ENCODE measurements around the gene GAGE12J.
"Not testable (repeated sequence)": the region's sequence is repeated elsewhere in the genome, so short reads cannot be mapped to it uniquely, and the experiment has no call there.

The GAGE12J gene, protein sequence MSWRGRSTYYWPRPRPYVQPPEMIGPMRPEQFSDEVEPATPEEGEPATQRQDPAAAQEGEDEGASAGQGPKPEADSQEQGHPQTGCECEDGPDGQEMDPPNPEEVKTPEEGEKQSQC

DNA sequence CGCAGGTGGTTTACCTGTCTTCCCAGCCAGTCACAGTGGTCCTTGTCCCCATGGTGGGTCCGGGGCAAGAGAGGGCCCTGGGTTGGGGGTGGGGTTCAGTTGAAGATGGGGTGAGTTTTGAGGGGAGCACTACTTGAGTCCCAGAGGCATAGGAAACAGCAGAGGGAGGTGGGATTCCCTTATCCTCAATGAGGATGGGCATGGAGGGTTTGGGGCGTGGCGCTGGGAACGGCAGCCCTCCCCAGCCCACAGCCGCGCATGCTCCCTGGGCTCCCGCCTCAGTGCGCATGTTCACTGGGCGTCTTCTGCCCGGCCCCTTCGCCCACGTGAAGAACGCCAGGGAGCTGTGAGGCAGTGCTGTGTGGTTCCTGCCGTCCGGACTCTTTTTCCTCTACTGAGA is at the start of gene GAGE12J:
Gene GAGE12J, plus strand, starts transcription at position 301 of the 400 bp plus-strand sequence. CDS start 1,157 bp downstream, outside the sequence.
- not testable (repeated sequence) for DNase-seq (ENCODE audit: extremely low read depth in 1 of 2, low read depth in 1 of 2)

DNA sequence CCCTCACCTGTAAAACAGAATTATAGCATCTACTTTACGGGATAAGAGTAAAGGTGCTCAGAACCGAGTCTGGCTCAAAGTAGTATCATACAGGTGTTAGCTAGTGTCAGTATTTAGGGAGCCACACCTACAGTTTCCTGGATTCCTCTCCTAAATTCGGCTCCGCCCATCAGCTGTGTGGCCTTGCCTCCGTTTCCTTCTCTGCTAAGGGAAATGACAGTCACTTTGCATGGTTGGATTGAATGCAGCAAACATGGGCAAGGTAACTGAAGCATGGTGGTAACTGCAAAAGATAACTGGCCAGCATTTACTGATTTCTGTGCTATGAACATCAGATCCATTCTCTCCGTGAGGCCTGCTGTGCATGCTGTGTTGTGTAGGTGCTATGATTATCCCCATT is 49.4 kb upstream of the GAGE12J start:
- no peak for DNase-seq (ENCODE audit: extremely low read depth in 1 of 2, low read depth in 1 of 2)

DNA sequence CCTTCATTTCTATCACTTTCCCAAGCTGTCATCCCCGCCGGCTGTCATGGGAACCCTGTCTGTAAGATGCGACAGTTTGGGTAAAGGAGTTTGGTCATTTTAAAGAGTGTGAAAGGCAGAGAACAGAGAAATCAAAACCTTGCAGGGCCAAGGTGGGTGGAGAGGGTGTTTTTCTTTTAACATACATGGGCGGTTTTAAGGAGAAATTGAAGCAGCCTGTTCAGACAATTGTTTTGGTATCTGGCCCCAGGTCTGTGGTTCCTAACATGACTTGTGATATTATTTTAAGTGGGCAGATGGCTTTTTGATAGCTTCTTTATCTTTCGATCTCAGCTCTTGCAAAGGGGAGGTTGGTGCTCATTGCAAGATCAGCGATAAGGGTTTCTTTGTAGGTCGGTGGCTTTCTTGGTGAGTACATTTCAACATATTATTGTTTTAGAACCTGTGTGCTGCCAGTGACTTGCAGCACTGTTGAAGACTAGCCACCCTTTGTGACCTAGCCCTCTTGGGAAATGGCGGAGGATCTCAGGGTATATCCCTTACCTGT is 48.6 kb upstream of the GAGE12J start:
- peak in 1 of 2 donors; percentile 44 for DNase-seq (ENCODE audit: extremely low read depth in 1 of 2, low read depth in 1 of 2)

DNA sequence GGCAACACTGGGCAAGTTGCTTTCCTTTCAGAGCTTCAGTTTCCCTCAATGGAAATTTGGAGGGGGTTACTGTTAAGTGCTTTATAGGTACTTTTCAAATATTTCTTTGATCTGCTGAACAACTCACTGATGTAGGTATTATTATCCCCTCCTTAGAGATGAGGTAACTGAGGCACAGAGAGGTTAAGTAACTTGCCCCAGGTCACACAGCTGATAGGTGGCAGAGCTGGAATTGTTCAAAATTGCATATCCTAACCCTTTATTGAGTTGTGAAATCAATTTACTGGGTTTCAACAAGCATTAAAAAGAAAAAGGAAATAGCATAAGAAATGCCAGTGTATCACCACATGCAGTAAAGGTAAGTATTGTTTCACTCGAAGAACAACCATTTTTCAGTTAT is 45.6 kb upstream of the GAGE12J start:
- DNase-seq (ENCODE audit: extremely low read depth in 1 of 2, low read depth in 1 of 2) = no peak

DNA sequence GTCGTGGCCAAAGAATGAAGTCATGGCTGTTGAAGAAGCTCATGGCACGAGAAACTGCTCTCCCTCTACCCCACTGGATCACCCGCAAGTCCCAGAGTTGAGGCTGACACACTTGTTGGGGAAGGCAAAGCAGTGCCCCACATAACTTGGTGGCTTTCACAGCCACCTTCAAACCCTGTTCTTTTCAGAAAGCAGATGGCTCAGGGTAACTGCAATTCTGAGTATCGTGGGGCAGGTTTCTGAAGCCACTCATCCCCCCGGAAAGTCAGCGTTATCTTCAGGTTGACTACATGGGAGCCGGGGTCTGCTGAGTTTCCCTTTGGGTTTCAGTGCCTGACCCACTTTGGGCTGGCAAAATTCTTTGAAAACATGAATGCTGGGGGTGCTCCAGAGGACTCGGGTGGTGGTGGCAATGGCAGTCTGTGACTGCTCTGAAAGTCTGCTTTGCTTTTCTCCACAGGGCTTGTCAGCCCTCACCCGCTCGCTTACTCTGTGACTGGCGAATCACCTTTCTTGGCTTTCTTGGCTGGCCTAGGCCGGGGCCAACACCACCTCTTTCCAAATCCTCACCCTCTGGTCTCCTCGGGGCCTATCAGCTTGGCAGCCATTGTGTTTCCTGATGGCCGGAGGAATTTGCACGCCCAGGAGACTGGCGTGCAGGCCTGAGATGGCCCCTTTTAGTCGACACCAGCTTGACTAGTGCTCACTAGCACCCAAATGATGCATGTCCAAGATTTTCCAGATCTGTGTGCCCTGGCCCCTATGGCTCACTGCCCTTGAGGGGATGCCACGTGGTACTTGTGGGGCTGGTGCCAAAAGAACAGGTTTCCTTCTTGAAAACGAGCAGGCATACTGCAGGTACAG is 44.9 kb upstream of the GAGE12J start:
- peak in 1 of 2 donors; percentile 42 for DNase-seq (ENCODE audit: extremely low read depth in 1 of 2, low read depth in 1 of 2)

DNA sequence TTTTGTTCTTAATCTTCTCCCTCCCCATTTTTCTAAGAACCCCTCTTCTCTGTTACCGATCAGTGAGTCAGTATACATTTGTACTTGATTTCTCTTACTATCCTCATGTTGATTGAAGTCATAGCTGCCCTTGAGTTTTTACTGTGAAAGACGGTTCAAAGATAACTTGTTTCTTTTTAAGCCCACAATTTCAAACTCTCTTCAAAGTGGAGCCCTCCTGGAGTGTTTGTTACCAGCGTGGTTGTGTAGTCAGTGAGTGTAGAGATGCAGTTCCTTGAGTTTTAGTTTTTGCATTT is 44.4 kb upstream of the GAGE12J start:
- no peak for DNase-seq (ENCODE audit: extremely low read depth in 1 of 2, low read depth in 1 of 2)

DNA sequence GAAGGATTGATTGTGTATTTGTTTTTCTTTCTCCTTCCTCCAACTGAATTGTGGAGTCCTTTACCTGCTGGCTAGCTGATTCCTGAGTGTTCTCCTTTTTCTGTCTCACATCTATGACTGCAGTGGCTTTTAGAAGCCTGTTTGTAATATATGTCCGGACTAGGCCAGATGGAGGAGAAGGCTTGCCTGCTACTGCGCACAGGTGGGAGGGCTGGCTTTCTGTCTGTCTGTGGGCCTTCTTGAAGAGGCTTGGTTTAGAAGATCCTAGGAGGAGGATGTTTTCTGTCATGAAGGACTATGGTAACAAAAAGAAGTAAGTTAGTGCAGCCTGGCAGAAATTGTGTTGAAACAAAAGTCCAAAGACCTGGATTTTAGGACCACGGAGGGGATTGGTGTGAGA is 43.8 kb upstream of the GAGE12J start:
- no peak for DNase-seq (ENCODE audit: extremely low read depth in 1 of 2, low read depth in 1 of 2)

DNA sequence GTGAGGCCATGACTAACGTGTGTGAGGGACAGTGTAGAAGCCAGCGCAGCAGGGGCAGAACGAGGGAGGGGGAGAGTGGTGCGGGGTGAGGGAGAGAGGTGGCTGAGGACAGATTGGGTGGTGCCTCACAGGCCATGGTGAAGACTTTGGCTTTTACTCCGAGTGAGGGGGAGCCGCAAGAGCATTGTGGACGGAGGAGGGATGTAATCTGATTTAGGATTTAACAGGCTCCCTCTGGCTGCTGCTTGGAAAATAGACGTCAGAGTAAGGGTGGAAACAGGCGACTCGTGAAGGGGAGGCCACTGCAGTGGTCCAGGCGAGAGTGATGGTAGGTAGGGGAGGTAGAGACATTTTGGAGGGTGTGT is 39.2 kb upstream of the GAGE12J start:
- no peak for DNase-seq (ENCODE audit: extremely low read depth in 1 of 2, low read depth in 1 of 2)

DNA sequence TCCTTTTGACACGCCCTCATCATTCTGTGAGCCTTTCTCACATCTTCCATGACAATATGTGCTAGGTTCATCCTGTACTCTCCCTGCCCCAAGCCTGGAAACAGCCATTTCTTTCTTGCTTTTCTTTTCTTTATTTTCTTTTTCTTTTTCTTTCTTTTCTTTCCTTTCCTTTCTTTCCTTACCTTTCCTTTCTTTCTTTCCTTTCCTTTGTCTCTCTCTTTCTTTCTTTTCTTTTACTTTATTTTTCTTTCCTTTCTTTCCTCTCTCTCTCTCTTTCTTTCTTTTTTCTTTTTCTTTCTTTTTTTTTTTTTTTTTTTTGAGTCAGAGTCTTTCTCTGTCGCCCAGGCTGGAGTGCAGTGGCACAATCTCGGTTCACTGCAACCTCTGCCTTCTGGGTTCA is 37.6 kb upstream of the GAGE12J start:
- no peak for DNase-seq (ENCODE audit: extremely low read depth in 1 of 2, low read depth in 1 of 2)

DNA sequence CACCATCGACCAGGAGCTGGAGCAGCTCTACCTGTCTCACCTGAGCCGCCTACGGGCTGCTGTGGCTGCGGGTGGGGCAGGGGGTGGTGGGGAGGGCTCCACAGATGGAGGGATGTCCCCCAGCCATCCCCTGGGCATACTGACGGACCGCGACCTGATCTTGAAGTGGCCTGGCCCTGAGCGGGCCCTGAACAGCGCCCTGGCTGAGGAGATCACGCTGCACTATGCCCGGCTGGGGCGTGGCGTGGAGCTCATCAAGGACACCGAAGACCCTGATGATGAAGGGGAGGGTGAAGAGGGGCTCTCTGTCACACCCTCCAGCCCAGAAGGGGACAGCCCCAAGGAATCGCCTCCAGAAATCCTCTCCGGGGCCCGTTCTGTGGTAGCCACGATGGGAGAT is 35.7 kb upstream of the GAGE12J start:
- no peak for DNase-seq (ENCODE audit: extremely low read depth in 1 of 2, low read depth in 1 of 2)

DNA sequence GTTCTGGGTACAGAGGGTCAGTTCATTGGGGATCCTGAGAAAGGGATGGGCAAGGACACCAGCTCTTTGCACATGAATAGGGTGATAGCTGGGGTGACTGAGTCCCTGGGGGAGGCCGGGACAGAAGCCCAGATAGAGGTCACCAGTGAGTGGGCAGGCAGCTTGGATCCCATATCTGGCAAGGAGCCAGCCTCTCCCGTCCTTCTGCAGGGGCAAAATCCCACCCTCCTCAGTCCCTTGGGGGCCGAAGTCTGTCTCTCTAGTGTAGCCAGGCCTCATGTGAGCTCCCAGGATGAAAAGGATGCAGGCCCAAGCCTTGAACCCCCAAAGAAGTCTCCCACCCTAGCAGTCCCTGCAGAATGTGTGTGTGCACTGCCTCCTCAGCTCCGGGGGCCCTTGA is 35.3 kb upstream of the GAGE12J start:
- DNase-seq (ENCODE audit: extremely low read depth in 1 of 2, low read depth in 1 of 2) = no peak

DNA sequence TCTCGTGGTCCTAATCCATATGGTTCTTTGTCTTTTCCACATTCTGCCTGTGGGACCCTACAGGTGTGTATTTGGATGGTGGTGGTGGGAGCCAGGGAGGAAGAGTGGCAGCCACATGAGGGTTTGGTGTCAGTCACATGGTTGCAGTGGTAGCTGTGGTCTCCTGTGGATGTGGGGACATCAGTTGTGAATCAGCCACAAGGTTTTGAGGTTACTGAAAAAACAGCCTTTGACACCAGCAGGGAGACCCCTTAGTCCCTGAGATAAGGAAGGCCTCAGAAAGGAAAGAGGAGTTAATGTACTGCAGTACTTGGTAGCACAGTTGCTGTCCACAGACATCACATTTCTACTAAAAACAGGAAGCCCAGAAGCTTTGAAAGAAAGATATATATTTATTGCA is 34.2 kb upstream of the GAGE12J start:
- DNase-seq (ENCODE audit: extremely low read depth in 1 of 2, low read depth in 1 of 2) = no peak

DNA sequence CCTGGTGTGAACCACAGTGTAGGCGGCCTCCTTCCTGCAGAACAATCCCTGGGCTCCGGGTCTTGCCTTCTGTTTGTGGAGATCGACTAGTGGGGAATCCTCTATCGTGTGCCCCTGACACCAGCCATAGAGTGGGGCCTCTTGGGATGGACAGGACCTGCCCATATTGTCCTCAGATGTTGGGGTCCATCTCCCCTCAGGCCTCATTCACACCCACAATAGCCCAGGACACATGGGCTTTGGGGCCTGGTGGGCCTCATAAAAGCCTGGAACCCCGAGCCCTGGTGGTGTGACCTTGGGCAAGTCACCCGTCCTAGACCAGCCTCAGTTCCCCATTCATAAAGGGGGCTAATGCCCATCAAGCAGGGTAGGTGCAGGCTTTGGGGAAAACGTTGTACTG is 31.6 kb upstream of the GAGE12J start:
- no peak for DNase-seq (ENCODE audit: extremely low read depth in 1 of 2, low read depth in 1 of 2)

DNA sequence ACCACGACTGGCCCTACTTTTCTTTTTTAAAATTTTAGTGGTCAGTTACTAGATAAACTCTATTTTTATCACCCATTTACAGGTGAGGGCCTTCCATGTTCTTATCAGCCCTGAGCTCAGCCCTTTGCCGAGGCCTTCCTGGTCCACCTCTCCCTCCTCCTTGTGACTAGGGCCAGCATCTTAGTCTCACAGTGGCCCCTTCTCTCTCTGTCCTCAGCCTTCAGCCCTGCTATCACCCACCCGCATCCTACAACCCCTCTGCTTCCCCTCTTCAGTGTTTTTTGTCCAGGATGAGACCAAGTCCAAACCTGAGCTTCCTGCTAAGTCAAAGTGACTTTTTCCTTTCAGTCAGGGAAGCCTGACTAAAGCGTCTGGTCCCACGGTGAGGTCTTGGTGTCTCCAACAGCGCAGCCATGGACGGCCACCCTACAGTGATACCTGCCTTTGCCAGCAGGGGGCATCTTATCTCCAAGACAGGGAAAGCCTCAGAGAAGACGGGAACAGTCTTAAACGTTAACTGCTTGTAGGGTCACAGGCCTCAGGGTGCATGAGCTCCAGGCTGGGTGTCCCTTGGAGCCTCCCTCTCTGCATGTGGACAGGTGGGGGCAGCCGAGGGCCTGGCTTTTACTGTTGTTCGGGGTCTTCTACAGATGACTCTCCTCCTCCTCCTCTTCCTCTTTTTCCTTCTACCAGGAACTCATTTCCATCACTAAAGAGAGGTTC is 30.1 kb upstream of the GAGE12J start:
- DNase-seq (ENCODE audit: extremely low read depth in 1 of 2, low read depth in 1 of 2) = peak in 1 of 2 donors; percentile 45

DNA sequence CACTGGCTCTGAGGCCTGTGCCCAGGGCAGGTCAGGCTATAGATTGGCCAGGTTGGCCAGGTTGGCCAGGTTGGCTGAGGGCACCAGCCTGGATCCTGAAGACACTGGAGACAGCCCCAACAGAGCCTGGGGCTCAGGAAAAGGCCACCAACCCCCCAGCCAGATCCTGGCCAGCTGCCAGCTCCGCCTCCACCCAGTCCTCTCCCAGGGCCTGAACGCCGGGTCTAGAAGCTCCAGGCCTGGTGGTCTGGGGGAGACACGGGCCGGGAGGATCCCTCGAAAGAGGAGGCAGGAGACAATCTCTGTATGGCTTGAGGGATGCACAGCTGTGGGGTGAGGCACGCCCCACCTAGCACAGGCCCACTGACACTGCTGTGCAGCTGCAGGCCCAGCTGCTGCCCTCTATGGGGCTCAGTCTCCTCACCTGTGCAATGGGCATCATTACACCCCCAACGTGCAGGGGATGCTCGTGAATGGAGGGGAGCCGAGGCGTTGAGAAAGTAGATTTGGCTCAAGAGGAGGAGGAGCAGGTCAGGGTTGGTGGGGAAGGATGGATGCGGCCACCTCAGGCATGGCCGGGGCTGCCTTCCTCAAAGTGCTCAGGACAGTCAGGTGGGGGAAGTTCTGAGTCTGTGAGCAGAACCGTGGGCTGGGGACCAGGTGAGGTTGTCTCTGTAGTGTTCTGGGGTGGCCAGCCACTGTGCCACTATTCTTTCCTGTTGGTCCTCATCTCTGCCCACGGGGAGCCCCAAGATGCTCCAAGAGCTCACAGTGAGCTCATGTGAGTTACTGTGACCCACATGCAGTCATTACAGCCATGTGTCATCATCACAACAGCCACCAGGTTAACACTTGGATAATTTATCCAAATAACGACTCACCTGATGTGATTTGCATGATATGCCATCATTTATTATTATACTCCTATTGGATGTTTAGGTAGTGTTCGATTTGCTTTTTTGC is 29.2 kb upstream of the GAGE12J start:
- no peak for DNase-seq (ENCODE audit: extremely low read depth in 1 of 2, low read depth in 1 of 2)

DNA sequence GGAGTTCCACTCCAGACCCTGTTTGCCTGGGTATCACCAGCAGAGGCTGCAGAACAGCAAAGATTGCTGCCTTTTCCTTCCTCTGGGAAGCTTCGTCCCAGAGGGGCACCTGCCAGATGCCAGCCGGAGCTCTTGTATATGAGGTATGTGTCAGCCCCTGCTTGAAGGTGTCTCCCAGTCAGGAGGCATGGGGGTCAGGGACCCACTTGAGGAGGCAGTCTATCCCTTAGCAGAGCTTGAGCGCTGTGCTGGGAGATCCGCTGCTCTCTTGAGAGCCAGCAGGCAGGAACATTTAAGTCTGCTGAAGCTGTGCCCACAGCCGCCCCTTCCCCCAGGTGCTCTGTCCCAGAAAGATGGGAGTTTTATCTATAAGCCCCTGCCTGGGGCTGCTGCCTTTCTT is 22.5 kb upstream of the GAGE12J start:
- not testable (repeated sequence) for DNase-seq (ENCODE audit: extremely low read depth in 1 of 2, low read depth in 1 of 2)

DNA sequence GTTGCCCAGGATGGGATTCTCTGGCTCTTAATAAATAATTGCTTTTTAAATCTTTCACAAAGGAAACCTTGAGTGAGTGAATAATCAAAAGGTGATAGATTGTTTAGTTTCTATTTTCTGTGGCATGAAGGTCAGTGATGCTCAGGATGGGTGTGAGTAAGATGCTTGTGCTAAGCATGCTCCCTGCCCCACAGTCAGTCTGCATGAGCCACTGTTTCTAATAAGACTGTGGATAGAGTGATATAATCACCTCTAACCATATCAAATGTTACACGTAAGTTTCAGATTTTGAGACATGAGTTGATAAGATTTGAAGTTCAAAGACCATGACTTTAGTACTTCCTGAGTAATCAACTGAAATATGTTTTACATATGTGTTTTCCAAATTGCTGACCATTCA is 21.1 kb upstream of the GAGE12J start:
- DNase-seq (ENCODE audit: extremely low read depth in 1 of 2, low read depth in 1 of 2) = no peak

DNA sequence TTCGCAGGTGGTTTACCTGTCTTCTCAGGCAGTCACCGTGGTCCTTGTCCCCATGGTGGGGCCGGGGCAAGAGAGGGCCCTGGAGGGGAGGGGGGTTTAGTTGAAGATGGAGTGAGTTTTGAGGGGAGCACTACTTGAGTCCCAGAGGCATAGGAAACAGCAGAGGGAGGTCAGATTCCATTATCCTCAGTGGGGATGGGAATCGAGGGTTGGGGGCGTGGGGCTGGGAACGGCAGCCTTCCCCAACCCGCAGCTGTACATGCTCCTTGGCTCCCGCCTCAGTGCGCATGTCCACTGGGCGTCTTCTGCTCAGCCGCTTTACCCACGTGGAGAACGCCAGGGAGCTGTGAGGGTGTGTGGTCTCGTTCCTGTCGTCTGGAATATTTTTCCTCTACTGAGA is 18.5 kb upstream of the GAGE12J start, which contains the start of gene GAGE10:
Gene GAGE10, plus strand, starts transcription at position 301 of the 400 bp plus-strand sequence. CDS start 1,214 bp downstream, outside the sequence.
- DNase-seq (ENCODE audit: extremely low read depth in 1 of 2, low read depth in 1 of 2) = no peak

DNA sequence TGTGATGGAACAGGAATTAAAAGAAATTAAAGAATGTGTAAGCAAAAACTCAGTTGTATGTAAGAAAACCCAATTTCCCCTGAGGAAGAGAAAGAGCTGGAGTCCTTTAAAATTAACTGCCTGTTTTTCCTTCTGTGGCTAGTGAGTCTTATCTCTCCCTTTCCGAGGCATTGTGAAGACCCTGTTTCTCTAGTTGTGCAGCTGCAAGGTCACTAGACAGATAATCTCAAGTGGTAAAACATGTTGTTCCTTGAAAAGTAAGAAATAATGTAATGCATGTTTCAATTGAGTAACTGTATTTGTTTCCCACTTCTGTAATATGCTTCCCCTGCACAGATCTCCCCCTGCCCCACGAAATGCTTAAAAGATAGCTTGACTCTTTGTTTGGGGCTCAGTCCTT is 14.1 kb upstream of the GAGE12J start:
- not testable (repeated sequence) for DNase-seq (ENCODE audit: extremely low read depth in 1 of 2, low read depth in 1 of 2)

DNA sequence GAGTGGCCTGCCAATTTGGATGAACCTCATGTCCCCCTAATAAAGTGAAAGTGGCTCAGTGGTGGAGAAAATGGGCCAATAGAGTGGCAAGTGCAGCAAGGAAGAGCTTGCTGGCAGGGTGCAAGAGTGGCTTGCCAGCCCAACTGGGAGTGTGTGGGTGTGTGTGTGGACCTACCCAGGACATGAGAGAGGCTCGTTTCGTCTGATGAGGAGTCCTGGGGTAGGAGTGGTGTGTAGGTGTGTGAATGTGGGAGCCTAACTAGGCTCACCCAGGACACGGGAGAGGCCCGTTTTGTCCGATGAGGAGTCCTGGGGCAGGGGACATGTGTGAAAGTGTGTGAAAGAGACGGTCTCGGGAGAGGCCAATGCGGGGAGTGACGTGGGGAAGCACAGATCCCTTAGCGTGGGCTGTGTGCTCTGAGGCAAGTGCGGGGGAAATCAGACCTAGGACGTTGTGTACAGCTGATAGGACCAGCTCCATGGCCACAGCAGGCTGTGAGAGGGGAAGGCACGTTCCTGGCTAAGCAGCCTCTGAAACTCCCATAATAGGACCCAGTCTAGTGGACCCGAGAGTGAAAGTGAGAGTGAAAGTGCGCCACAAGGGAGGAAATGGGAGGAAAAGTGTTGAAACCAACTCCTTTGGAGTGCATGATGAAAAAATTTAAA is 13.1 kb upstream of the GAGE12J start:
- no peak for DNase-seq (ENCODE audit: extremely low read depth in 1 of 2, low read depth in 1 of 2)

Measured in stimulated activated CD8-positive, alpha-beta memory T cell treated with anti-CD3 and anti-CD28 coated beads, Interleukin-7, amount 100 ng/mL, for 48 hours (primary cell).